T-helper 2 cell treated with Interferon-gamma antibody and Interleukin-4, amounts not matched to agents 100 ng/mL and 5 ng/mL, for 36 hours (primary cell): ENCODE data around the gene UNC79. TPM values are rescaled to one million over a fixed set of nuclear protein-coding genes. Genes with fewer than 3 reads are reported as not detected.
"Not testable (repeated sequence)": the region's sequence is repeated elsewhere in the genome, so short reads cannot be mapped to it uniquely, and the experiment has no call there.

ENCODE experiments used
- intact Hi-C: fragments of 100-400 bp; cut with micrococcal nuclease; formaldehyde crosslinking; loops from one replicate; pipeline ENCODE4 v1.15.1; 2023
- total RNA-seq: library from RNA; stranded (reverse); gene quantifications from 2 replicates; pipeline ENCODE4 v1.2.3, GENCODE V29; 2022

The UNC79 gene
- total RNA-seq, 1 donor from 2014 or later: not detected

DNA sequence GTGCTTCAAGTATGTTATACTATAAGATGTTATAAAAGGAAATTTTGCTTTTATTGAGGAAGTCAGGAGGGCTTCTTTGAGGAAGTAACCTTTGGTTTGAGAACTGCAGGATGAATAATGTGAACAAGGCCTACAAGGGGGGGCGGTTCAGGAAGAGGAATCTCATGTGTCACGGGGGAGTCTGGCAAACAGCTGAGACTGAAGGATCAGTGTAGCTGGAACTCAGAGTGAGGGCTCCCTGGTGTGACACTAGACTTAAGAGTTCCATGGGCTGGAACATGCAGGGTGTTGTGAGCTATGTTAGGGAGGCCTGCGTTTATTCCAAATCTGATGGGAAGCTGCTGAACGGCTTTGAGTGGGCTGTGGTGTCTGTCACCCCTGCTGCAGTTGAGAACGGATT, 62.3 kb downstream of the UNC79 start:
- intact Hi-C loops: no loop called here

DNA sequence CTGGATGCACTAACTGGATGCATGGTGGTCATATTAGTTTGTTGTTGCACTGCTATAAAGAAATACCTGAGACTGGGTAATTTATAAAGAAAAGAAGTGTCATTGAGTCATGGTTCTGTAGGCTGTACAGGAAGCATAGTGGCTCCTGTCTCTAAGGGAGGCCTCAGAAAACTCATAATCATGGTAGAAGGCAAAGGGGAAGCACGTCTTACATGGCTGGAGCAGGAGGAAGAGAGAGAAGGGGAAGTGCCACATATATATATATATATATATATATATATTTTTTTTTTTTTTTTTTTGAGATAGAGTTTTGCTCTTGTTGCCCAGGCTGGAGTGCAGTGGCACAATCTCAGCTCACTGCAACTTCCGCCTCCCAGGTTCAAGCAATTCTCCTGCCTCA, 62.9 kb downstream of the UNC79 start:
- intact Hi-C loops: not testable (repeated sequence)

DNA sequence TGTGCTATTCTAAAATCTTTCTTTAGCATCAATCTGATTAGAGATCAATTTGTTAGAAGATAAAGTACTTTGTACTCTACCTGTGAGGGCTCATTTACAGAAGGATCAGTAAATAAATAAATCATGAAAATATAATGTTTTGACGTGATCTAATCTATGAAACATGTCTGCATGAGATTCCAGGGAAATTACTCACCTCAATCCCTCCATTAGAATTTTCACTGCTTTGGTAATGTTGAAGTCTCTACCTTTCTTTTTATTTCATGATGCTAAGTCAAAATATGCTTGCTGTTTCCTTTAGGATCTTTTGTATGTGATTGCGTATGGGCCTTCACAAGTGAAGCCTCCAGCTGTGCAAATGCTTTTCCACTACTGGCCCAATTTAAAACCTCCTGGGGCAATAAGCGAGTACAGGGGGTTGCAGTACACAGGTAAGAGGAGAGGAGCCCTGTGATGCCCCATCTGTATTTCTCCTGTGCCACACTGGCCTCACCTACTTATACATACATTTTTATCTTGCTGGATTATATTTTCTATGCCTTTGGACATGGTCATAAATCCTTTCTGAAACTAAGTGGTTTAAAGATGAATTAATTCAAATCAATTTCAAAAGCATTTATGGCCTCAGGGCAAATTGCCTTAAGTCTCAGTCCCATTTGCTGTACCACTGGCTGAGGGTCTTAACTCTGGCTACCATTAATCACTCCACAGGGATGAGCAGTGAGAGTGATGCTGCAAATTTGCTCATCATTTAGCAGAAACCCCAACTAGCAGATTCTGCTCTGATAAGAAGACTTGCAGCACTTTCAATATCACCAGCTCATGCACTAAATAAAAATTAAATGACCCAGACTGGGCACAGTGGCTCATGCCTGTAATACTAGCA, 66.4 kb downstream of the UNC79 start:
- intact Hi-C loops: no loop called here

DNA sequence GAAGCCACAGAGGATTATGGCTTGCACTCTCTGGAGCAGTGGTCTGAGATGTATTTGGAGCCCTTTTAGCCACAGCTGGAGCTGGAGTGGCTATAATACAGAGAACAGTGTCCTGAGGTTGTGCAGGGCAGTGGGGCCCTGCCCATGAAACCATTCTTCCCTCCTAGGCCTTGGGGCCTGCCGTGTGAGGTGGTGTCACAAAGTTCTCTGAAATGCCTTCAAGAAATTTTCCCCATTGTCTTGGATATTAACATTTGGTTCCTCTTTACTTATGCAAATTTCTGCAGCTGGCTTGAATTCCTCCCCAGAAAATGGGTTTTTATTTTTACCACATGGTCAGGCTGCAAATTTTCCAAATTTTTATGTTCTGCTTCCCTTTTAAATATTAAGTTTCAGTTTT, 79.3 kb downstream of the UNC79 start:
- intact Hi-C loops: no loop called here

DNA sequence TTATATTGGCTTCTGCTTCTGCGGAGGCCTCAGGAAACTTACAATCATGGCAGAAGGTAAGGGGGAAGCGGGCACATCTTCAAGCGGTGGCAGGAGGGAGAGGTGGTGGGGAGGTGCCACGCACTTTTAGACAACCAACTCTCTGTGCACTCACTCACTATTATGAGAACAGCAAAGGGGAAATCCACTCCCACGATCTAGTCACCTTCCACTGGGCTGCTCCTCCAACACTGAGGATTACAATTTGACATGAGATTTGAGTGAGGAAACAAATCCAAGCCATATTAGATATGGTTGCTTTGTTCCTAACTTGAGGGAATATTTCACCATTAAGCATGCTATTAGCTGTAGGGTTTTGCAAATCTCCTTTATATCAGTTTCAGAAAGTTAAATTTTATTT, 80.3 kb downstream of the UNC79 start:
- intact Hi-C loops: no loop called here

DNA sequence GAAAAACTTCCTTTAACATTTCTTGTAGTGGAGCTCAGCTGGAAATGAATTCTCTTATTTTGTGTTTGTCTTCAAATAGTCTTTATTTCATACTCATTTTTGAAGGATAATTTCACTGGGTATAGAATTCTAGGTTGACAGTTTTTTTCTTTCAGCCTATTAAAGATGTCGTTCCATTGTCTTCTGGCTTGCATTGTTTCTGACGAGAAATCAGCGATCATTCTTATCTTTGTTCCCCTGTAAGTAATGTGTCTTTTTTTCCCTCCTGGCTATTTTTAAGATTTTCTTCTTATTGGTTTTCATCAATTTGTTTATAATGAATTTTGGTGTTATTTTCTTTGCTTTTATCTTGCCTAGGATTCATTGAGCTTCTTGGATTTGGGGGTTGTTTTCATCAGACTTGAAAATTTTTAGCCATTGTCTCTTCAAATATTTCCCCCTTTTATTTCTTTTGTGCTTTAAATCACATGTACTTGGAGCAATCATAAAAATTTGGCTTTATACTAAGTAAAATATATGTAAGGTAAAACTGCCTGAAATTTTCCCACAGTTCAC, 89.4 kb downstream of the UNC79 start:
- intact Hi-C loops: no loop called here

DNA sequence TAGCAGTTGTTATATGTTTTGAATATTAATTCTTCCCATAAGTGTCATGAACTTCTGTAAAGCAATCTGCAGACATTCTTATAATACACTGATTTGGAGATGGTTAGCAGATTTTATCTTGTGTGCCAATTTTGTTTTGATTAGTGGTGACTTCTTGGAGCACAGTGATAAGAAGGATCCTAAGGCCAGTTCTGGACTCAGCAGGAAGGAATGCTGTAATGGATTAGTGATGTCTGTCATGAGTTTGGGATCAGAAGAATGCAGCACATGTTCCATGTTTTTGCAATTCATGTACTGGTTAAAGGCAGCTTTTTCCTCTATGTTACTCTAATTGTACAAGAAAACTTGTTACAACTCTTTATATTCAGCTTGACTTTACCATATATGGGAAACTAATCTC, 91.5 kb downstream of the UNC79 start:
- intact Hi-C loops: no loop called here

DNA sequence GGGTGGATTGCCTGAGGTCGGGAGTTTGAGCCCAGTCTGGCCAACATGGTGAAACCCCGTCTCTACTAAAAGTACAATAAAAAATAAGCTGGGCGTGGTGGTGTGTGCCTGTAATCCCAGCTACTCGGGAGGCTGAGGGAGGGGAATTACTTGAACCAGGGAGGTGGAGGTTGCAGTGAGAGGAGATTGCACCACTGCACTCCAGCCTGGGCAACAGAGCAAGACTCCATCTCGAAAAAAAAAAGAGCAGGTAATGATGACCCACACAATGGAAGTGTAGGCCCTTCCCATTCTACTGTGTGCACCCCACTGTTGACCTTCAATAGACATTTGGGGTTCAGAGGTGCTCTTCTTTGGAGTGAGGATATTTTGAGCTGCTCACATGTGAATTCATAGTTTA, 94.5 kb downstream of the UNC79 start:
- intact Hi-C loops: not testable (repeated sequence)

DNA sequence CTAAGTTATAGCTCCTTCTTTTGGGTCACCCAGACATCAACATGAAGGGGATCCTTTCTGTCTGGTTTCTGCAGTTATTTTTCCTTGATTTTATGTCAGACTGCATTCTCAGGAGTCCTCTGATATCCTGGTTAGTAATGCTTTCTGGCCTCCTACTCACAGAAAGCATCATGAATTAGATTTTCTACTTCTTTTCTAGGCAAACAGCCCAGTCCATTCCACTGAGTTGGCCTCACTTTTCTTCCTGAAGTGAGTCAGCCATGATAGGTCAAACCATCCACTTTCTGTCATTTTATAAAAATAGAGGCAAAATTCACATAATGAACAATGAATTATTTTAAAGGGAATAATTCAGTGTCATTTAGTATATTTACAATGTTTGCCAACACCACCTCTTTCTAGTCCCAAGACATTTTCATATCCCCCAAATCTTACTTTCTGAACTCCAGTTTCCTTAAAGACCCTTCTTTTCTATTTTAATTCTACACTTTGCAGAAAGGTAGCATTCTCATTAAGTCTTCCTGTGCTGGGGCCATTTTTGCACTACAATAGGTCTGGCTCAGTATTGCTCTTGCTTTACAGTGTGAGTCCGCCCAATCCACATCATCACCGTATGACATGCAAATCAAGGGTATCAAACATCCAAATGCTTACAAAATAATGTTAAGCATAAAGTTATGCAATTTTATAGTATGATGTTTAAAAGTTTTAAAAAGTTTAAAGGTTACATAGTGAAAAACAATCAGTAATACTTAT, 95.1 kb downstream of the UNC79 start:
- intact Hi-C loops: no loop called here

DNA sequence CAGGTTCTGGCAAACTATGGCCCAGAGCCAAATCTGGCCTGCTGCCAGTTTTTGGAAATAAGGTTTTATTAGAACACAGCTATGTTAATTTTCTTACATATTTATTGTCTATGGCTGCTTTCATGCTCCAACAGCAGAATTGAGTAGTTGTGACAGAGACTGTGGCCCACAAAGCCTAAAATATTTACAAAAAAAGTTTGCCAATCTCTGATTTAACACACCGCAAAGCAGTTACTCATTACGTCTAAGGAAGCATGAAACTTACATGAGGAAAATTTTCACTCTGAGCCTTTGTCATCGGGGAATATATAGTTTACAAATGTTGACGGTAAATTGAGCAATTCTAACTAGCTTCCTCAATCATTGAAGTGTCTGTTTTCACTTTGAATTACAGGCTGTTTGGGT, 96.5 kb downstream of the UNC79 start:
- intact Hi-C loops: no loop called here

DNA sequence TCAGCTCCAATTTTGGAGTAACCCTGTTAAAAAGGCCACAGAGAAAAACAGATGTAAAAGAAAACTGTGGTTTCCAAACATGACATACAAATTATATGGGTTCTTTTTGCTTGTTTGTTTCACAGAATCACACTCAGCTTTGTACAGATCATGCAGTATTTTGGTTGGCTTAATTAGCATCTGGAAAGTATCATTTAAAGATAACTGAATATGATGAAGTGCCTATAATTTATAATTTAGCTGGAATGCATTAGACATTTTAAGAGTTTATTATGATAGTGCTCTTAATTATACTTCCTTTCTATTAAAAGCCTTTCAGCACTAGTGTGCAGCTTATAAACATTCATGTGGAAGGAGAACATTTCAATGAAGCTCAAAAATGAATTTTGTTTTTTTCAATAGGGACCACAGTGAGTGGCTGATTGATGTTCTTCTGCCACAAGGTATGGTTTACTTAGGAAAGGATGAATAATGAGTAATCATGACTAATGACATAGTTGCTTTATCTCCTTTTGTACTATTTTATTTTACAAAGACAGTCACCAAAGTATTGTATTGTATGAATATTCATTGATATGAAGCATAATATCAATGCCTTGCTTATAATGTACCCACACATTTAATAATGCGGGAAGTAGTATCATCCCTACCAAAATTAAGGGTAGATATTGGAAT, 98.3 kb downstream of the UNC79 start:
- intact Hi-C loops: no loop called here

DNA sequence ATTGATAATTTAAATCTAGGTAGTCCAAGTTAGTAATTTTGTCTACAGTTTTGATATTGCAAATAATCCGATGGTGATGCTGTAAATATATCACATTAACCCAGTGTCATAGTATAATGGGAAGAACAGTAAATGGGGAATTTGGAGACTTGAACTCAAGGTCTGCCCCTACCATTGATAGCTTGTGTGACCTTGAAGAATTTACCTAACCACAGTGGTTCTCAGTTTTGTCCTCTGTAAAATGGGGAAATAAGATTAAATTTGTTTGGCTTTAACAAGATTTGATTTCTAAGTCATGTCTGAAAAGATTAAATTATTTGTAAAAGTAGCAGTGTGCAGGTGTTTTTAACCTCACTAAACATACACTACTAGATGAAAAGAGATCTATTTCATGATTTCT, 100.9 kb downstream of the UNC79 start:
- intact Hi-C loops: no loop called here

DNA sequence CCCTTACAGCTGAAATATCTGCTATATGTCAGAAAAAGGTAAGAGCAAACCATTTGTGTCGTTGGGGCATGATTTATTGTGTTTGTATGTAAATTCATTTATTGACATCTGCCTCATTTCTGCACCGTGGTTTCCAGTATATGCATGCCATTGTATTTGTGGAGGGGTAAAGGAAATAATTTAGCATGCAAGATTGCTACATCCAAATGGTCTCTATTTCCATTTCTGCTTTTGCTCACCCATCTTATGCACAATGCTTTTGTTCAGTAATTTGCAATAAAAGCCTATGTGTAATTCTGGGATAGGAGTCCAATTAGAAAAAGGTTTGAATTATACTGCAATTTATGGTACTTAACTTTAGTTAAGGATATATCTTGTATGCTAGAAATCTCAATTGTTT, 101.8 kb downstream of the UNC79 start:
- intact Hi-C loops: no loop called here

DNA sequence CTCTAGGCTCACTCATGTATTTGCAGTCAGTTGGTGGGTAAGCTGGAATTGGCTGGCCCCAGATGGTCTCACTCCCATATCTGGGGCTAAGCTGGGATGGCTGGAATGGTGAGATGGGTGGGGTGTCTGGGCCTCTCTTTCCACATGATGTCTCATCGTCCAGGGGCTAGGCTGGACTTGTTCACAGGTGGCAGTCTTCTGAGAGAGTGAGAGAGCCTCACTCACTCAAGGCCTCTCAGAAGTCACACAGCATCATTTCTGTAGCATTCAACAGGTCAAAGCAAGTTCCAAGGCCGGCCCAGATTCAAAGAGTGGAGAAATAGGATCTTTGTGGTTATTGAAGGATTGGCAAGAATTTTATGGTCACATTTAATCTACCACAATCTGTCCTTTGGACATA, 102.7 kb downstream of the UNC79 start:
- intact Hi-C loops: no loop called here

DNA sequence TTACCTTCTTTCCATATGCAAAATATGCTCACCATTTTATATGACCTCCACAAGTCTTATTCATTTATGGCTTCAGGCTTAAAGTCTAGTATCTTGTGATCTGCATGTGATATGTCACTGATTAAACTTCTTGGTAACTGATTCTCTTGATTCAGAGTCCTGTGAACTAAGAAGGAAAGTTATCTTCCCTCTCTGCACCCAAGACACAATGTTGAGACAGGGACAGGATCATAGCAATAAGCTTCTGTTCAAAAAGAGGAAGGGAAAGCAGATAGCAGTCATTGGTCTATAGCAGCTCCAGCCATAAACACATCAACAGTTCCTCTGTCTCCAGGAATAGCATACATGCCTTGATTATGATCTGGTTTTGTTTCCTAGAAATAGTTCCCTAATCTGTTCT, 103.1 kb downstream of the UNC79 start:
- intact Hi-C loops: no loop called here

DNA sequence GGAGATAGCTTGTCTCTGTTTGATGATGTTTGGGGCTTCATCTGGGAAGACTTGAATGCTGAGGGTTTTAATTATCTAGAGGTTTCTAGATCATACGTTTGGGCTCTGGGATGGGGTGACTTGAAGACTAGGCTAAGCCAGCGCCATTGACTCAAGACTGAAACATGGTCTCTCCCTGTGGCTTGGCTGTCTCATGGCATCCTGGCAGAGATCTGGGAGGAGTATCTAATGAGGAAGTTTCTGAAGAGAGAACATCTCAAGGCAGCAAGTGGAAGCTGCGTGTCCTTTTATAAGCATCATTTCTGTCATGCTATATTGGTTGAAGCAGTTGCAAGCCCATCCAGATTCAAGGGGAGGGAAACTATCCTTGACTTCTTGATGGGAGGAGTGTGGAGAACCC, 104.8 kb downstream of the UNC79 start:
- intact Hi-C loops: no loop called here

DNA sequence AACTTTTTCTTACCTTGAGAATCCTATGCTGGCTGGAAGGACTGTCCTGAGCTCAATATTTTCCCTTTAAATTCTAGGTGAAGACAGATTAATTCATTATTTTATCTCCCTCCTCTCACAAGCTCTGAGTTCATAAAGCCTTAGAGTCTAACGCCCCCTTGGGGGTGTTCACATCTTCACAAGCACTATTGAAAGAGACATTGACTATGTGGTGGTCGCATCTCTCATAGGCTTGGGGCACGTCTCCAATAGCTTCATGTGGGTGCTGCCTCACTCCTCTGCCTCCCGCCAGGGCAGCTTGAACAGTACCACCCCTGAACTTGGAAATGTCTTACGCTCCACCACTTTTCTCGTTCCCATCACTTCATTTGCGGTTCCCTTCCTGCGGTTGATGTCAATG, 106.2 kb downstream of the UNC79 start:
- intact Hi-C loops: no loop called here

DNA sequence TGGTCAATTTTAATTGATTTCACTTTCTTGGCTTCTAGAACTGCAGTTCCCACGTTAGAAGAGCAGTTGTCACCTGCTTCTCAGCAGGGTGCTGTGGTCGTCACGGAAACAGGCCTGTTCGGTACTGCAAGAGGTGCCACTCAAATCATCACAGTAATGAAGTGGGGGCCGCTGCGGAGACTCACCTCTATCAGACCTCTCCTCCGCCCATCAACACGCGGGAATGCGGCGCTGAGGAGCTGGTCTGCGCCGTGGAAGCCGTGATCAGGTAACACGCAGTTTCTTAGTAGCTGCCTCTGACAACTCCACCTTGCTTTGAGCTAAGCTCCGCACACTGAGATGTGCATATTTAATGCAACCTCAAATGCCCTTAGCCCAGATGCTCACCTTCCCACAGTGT, 107.2 kb downstream of the UNC79 start:
- intact Hi-C loops: no loop called here

DNA sequence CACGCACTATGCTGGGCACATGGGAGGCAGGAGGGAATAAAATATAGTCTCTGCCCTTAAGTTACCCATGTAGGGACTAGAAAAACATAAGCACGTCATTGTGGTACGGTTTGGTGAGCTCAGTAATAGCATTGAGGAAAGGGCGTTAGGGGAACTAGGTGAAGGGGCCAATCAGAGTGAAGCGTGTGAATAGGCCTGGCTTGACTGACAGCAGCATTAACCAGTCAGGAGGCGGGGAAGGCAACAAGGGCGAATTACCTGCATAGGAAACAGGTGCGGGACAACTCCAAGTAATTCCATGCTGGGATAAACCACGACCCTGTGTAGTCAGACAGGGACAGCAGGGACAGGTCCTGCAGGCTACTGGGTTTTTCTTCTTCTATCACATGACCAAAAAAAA, 107.7 kb downstream of the UNC79 start:
- intact Hi-C loops: no loop called here

DNA sequence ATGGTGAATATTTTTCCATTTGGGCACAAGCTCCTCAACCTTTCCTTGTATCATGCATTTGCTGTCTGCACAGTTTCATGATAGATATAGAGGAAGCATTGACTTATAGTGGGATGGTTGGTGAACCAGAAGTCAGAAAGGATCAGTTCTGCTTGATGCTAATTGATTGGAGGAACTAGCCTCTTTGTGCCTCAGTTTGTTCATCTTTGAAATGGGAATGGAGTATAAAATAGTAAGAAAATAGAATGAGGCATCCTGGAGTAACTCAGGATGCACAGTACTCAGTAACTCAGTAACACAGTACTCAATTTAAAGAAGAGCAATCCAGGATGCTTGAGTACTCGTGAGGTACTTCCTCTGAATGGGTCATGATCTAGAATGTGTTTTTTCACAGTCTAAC, 109.5 kb downstream of the UNC79 start:
- intact Hi-C loops: no loop called here

DNA sequence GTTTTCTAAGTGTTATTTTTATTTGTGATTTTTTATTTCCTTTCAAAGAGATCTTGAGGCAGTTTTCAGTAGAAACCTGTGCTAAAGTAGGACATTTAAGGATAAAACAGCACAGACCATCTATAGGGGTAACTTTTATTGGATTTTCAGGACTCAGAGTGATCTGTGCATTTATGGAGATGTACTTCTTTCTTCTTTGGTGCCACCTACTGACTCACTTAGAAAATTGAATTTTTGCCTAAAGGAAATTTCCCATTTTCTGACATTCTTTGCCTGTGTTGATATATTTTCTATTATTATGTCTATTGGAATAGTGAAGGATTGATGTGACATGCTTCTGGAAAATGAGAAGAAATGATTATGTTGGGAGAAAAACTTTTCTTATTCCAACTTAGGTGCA, 113.0 kb downstream of the UNC79 start:
- intact Hi-C loops: no loop called here

DNA sequence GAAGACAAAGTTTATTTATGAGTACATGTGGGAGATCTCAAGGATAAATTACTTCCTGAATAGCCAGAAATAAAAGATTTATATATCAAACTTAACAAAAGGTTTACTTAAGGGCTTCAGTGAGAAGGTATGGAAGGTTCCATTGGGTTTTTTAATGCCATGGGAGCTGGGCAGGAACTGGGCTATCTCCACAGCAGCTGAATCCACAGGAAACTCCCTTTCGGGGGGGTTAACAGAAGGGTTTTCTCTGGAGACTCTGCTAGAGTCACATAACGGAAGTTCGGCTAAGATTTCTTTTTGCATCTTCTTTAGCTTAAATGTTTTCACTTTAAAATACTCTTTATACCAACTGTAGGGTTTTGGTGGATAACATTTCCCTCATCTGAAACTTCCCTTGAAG, 113.5 kb downstream of the UNC79 start:
- intact Hi-C loops: no loop called here
